Stomach (tissue), 9 donors: Measurements from ENCODE around the gene DUSP6. TPM values are rescaled to one million over a fixed set of nuclear protein-coding genes. Genes with fewer than 3 reads are reported as not detected.

Experiments
- DNase-seq, 2 donors: peaks; one replicate each; pipeline versions ENCODE4 v3.0.0 to v3.0.0-alpha.2; 2013 to 2019
- H3K27ac ChIP-seq, 5 donors: fragments of 200-600 bp in 4 of 5; sonication (generic) in 4 of 5; one replicate each; pipeline ENCODE4 v1.5.1; 2013 to 2019; ENCODE audit warnings: mild to moderate bottlenecking in 1 of 5, moderate library complexity in 1 of 5
- H3K27me3 ChIP-seq, 3 donors: fragments of 200-600 bp; sonication (generic); one replicate each; pipeline ENCODE4 v1.5.1; 2017 to 2019; ENCODE audit warnings: mixed run types in 1 of 3
- H3K36me3 ChIP-seq, 4 donors: fragments of 200-600 bp; sonication (generic); 1 replicate in 3 of 4; 2 replicates in 1 of 4; pipeline ENCODE4 v1.5.1; 2016 to 2019
- H3K4me1 ChIP-seq, 4 donors: fragments of 200-600 bp; sonication (generic); one replicate each; pipeline ENCODE4 v1.5.1; 2016 to 2019
- H3K4me3 ChIP-seq, 4 donors: fragments of 200-600 bp; sonication (generic) in 3 of 4; one replicate each; pipeline ENCODE4 v1.5.1; 2016 to 2019; ENCODE audit warnings: mild to moderate bottlenecking in 1 of 4
- H3K9me3 ChIP-seq, 4 donors: fragments of 200-600 bp; sonication (generic); one replicate each; pipeline ENCODE4 v1.5.1; 2016 to 2019
- EP300 ChIP-seq: sonication (generic); formaldehyde crosslinking; IDR thresholded peaks from one replicate; pipeline ENCODE4 v1.6.1; 2017; ENCODE audit warnings: antibody characterized with exemption
- POLR2A ChIP-seq, 4 donors: fragments of 450-650 bp; IDR thresholded peaks; one replicate each; pipeline ENCODE4 v1.6.1; 2016; ENCODE audit warnings: antibody characterized with exemption in 4 of 4, control low read depth in 2 of 4, mild to moderate bottlenecking in 1 of 4, moderate library complexity in 1 of 4
- POLR2AphosphoS5 ChIP-seq, 3 donors: sonication (generic); formaldehyde crosslinking; IDR thresholded peaks; one replicate each; pipeline ENCODE4 v1.6.1; 2016; ENCODE audit warnings: antibody characterized with exemption in 3 of 3
- WGBS, 5 donors: extraction: QIAGEN DNeasy Blood & Tissue Kit in 3 of 5; methylation state at CpG; one replicate each; pipeline versions ENCODE4 v1.1.5 to v1.1.7; 2013 to 2018; 5-methylcytosine and 5-hydroxymethylcytosine counted together
- intact Hi-C: fragments of 100-400 bp; cut with DNase I; formaldehyde crosslinking; loops from one replicate; pipeline ENCODE4 v1.15.1; 2023; ENCODE audit warnings: low total_unique reads
- polyA plus RNA-seq, 3 donors: library from polyadenylated mRNA; stranded (reverse); fragments of 200-250 nt; gene quantifications; one replicate each; pipeline ENCODE4 v1.2.3, GENCODE V29; 2013
- total RNA-seq, 5 donors: library from RNA; depleted of rRNA; stranded (reverse); fragments of >200 nt; gene quantifications; one replicate each; pipeline versions ENCODE4 v1.1.0 to v1.2.3, GENCODE V29; 2014 to 2016
- TF ChIP-seq, protein P1 (sequence below), 7 experiments: fragments of 450-650 bp in 4 of 7; fragments of 200-600 bp in 3 of 7; sonication (generic) in 3 of 7; IDR thresholded peaks; one replicate each; pipeline ENCODE4 v1.5.1; 2016 to 2019; ENCODE audit warnings: antibody characterized with exemption in 7 of 7, control low read depth in 2 of 7, mild to moderate bottlenecking in 1 of 7
- donor health status: healthy with polysubstance abuse.
- donor health status: Bipolar disorder and iron deficiency.
- donor health status: healthy.

Gene DUSP6
- total and polyA plus RNA-seq, 8 donors, result 11.3 to 105 (median 27.6) TPM

DNA sequence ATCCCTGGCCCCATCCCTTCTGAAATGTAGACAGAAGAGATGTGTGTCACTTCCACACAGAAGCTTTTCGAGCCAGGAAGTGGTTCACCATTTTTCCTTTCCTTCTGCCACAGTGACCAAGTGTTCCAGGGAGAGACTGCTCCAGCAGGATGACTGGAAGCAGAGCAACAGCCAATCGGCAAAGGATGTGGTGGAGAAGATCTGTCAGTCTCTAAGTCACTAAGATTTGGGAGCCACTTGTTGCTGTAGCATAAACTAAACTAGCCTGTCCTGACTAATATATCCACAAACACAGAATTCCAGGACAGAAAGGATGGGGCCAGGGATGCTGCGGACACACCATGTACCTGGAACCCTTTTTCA, 42.9 kb downstream of the DUSP6 start:
- WGBS, 5 donors, result 68 to 90% (median 80%) methylated on average over 3 of the region's 3 CpGs
- no peak overlapping the region for H3K27ac ChIP-seq
- H3K4me3 ChIP-seq, result no peak overlapping the region

DNA sequence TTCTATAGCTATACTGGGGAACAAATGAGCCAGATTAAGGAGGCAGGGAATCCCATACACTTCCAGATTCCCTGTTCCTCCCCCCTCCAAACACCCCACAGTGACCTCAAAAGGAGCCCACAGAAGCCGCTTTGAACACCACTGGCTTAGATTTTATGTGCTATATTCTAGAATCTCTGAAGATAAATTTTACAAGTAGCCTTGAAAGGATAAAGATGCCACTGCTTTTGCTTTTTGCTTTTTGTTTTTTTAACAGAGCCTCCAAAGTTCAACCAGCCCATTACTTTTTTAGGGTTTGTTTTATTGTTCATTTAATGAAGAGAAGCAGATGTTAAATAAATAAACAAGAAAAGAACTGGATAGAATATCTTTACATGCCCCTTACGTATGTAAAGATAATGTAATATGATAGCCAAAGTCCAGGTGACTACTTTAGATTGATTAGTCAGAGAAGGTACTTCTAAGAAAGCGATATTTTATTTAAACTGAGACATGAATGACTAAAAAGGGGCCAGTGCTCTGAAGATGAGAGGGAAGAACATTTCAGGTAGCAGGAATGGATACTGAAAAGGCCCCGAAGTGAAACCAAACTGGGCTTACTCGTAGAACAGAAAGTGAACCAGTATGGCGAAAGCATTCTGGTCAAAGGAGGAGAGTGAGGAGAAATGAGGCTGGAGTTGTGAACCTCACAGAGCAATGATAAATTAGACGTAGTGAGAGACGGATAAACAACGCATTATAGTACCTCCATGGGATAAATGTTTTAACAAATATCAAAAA, 44.6 kb downstream of the DUSP6 start:
- H3K36me3 ChIP-seq, result no peaks in the 10 kb centered on the region
- no peaks in the 10 kb centered on the region for H3K27me3 ChIP-seq
- no peak overlapping the region for H3K27ac ChIP-seq
- peaks cover 0 to 15% (median 7%) of the 10 kb centered on the region in 4 donors for H3K4me1 ChIP-seq
- no peaks in the 10 kb centered on the region for H3K9me3 ChIP-seq
- DNase-seq, result no peak
- no peak for TF ChIP-seq POLR2A (IDR thresholded peaks at IDR 0.05)
- TF ChIP-seq, protein P1, sequence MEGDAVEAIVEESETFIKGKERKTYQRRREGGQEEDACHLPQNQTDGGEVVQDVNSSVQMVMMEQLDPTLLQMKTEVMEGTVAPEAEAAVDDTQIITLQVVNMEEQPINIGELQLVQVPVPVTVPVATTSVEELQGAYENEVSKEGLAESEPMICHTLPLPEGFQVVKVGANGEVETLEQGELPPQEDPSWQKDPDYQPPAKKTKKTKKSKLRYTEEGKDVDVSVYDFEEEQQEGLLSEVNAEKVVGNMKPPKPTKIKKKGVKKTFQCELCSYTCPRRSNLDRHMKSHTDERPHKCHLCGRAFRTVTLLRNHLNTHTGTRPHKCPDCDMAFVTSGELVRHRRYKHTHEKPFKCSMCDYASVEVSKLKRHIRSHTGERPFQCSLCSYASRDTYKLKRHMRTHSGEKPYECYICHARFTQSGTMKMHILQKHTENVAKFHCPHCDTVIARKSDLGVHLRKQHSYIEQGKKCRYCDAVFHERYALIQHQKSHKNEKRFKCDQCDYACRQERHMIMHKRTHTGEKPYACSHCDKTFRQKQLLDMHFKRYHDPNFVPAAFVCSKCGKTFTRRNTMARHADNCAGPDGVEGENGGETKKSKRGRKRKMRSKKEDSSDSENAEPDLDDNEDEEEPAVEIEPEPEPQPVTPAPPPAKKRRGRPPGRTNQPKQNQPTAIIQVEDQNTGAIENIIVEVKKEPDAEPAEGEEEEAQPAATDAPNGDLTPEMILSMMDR (IDR thresholded peaks at IDR 0.05), result no peak
- no peak for TF ChIP-seq POLR2AphosphoS5 (IDR thresholded peaks at IDR 0.05)
- no peak for TF ChIP-seq EP300
- intact Hi-C loops, result no loop called here
- H3K4me3 ChIP-seq, result no peak overlapping the region
- WGBS, 5 donors, result 78 to 83% (median 81%) methylated on average over 9 of the region's 9 CpGs

More for the DNA sequence above, 42.9 kb downstream of the DUSP6 start:
- intact Hi-C loops, result no loop called here
- Histone ChIP-seq H3K9me3 (no peaks in the 10 kb centered on the region), H3K4me1 (peaks cover 0 to 15% (median 7%) of the 10 kb centered on the region in 4 donors), H3K36me3 (no peaks in the 10 kb centered on the region), H3K27me3 (no peaks in the 10 kb centered on the region)
- DNase-seq, result no peak
- TF ChIP-seq, protein P1 (IDR thresholded peaks at IDR 0.05), result no peak
- TF ChIP-seq EP300 (no peak), POLR2A (IDR thresholded peaks at IDR 0.05) (no peak), POLR2AphosphoS5 (IDR thresholded peaks at IDR 0.05) (no peak)

DNA sequence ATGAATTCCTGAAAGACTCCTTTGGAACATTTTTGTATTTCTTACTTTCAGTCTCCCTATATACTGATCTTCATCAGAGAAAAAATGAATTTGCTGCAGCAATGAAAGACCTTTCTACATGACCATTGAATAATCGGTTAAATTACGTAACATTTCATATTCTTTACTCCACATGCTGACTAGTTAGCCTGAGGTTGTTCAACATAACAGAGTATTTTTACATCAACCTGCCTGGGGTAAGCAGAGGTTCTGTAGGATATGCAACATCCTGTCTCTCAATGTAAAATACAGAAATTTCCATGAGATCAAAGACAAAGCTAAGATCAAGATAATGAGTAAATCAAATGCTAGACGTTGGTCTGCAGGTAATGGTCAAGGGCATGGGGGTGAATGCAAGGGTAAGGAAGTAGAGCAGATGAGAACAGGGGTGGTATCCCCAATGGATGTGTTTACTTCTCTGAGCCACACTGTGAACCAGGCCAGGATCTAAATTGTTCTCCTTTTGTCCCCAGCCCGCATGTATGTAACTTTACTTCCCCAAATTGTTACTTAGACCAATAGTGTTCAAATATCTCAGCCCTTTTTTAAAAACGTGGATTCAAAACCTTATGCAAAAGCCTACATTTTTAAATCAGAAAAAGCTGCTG, 45.4 kb downstream of the DUSP6 start:
- Histone ChIP-seq H3K4me1 (peaks cover 0 to 15% (median 7%) of the 10 kb centered on the region in 4 donors), H3K27me3 (no peaks in the 10 kb centered on the region), H3K27ac (no peak overlapping the region), H3K9me3 (no peaks in the 10 kb centered on the region), H3K4me3 (no peak overlapping the region), H3K36me3 (no peaks in the 10 kb centered on the region)
- TF ChIP-seq, protein P1 (IDR thresholded peaks at IDR 0.05), result no peak
- no peak for TF ChIP-seq POLR2A (IDR thresholded peaks at IDR 0.05)
- TF ChIP-seq EP300, result no peak
- no peak for TF ChIP-seq POLR2AphosphoS5 (IDR thresholded peaks at IDR 0.05)
- no peak for DNase-seq
- WGBS, 5 donors, result 65 to 74% (median 69%) methylated on average over 5 of the region's 5 CpGs
- intact Hi-C loops, result no loop called here

DNA sequence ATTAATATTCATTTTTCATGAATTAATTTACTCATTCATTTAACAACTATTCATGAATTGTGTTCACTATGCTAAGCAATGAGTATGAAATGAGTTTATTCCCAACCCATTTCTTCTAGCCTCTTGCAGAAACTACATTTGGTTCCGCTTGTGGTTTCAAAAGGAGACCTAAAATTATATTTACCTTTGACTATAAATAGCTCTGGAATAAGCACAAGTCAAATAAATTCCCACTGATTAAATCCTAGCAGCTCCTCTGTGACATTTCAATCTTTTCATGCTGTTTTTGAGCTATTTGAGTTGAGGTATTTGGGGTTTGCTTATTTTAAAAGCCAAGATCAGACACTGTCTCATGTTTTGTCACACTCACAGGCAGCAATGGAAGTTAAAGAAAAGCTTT, 46.9 kb downstream of the DUSP6 start:
- no peak overlapping the region for H3K27ac ChIP-seq
- intact Hi-C loops, result no loop called here
- H3K36me3 ChIP-seq, result no peaks in the 10 kb centered on the region
- TF ChIP-seq POLR2AphosphoS5 (IDR thresholded peaks at IDR 0.05) (no peak), EP300 (no peak), POLR2A (IDR thresholded peaks at IDR 0.05) (no peak)
- TF ChIP-seq, protein P1 (IDR thresholded peaks at IDR 0.05), result no peak
- H3K9me3 ChIP-seq, result no peaks in the 10 kb centered on the region
- peaks cover 0 to 15% (median 7%) of the 10 kb centered on the region in 4 donors for H3K4me1 ChIP-seq
- DNase-seq, result no peak
- H3K27me3 ChIP-seq, result no peaks in the 10 kb centered on the region
- 27 to 38% (median 33%) methylated on average over 1 of the region's 1 CpG for WGBS, 5 donors
- H3K4me3 ChIP-seq, result no peak overlapping the region
